DOHH2 (cell line): ENCODE measurements around the gene SFXN1.

Experiments
- EZH2phosphoT487 ChIP-seq: fragments of 200-600 bp; sonication (generic); IDR thresholded peaks from 2 replicates; pipeline ENCODE4 v1.6.1; 2017; ENCODE audit warnings: borderline replicate concordance, mild to moderate bottlenecking, antibody characterized with exemption, low read length, moderate library complexity, mixed read lengths
- TF ChIP-seq, protein P1 (sequence below): fragments of 200-600 bp; sonication (generic); IDR thresholded peaks from one replicate; pipeline ENCODE4 v1.5.1; 2014; ENCODE audit warnings: antibody characterized with exemption, mild to moderate bottlenecking, low read depth, low read length; ENCODE audit not compliant: poor library complexity, severe bottlenecking

DNA sequence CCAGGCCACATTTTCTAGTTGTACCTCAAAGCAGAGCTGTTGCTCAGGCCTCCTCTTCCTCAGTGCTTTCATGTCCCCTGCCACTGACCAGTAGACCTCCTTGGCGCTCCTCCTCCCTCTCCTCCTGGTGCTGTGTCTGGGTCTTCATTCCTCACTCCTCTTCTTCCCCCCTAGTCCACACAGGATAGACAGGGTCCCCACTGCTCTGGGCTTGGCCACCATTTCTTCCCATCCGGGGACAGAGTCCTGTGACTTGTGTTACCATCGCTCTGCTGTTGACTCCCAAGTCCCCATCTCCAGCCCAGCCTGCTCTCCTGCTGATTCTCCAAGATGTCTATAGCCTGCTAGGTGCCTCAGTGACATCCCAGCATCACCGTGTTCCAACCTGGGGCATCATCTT lies 91.3 kb downstream of the SFXN1 start:
- TF ChIP-seq, protein P1, sequence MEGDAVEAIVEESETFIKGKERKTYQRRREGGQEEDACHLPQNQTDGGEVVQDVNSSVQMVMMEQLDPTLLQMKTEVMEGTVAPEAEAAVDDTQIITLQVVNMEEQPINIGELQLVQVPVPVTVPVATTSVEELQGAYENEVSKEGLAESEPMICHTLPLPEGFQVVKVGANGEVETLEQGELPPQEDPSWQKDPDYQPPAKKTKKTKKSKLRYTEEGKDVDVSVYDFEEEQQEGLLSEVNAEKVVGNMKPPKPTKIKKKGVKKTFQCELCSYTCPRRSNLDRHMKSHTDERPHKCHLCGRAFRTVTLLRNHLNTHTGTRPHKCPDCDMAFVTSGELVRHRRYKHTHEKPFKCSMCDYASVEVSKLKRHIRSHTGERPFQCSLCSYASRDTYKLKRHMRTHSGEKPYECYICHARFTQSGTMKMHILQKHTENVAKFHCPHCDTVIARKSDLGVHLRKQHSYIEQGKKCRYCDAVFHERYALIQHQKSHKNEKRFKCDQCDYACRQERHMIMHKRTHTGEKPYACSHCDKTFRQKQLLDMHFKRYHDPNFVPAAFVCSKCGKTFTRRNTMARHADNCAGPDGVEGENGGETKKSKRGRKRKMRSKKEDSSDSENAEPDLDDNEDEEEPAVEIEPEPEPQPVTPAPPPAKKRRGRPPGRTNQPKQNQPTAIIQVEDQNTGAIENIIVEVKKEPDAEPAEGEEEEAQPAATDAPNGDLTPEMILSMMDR, result no peak
- no peak for TF ChIP-seq EZH2phosphoT487
